ENCODE results near the gene CCDC112. TPM values are rescaled to one million over a fixed set of nuclear protein-coding genes. Genes with fewer than 3 reads are reported as not detected.

CCDC112 gene
- total and polyA plus RNA-seq, 2 donors, result 5.5 to 11.3 TPM

DNA sequence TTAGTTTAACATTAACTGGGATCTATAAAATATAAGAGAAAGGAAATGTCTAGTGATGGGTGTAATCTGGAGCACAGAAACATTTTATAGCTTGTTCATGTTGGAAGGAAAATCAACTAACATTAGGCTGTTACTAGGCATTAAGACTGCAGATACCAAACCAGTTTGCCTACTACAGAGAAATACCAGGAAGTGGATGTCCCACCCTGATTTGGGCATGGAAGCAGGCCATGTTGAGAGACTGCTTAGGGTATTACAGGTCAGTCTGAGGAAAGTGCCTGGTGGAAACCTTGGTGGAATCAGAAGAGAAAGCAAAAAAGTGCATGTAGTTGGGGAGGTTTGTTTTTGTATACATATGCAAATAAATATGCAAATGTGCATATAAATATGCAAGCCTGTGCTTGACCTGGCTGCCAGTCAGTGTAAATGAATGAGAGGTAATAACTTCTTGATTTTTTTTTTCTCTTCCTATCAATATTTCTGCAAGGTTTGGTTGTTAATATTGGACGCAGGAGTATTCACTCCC is 9.6 kb upstream of the CCDC112 start:
- Histone ChIP-seq H3K4me3 (ENCODE audit: low read depth, low read length) (no peak overlapping the region), H3K27ac (ENCODE audit: low read depth) (no peak overlapping the region), H3K36me3 (ENCODE audit: insufficient read depth) (no peaks in the 10 kb centered on the region), H3K4me1 (ENCODE audit: insufficient read depth) (no peaks in the 10 kb centered on the region)
- DNase-seq (ENCODE audit: extremely low spot score), result no peak
- 88% methylated on average over 1 of the region's 1 CpG for WGBS

DNA sequence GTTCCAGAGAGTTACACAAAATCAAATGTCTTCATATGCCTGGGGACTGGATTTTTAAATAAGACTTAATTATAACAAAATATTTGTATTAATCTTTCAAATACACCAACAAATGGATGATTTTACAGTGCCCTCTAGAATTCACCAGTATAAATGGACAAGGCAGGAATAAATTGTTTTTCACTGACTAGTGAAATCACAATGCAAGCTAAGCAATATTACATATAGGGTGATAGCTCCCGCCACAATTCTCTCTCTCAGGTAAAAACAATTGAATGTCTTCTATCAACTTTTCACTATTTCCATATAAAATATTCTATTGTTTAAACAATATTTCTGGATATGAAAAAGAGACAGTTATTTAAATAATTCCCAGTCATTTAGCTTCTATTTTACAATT is 8.0 kb upstream of the CCDC112 start:
- DNase-seq (ENCODE audit: extremely low spot score), result no peak
- H3K36me3 ChIP-seq (ENCODE audit: insufficient read depth), result no peaks in the 10 kb centered on the region
- no peaks in the 10 kb centered on the region for H3K4me1 ChIP-seq (ENCODE audit: insufficient read depth)
- no peak overlapping the region for H3K27ac ChIP-seq (ENCODE audit: low read depth)
- 97% methylated on average over 1 of the region's 1 CpG for WGBS
- no peak overlapping the region for H3K4me3 ChIP-seq (ENCODE audit: low read depth, low read length)

DNA sequence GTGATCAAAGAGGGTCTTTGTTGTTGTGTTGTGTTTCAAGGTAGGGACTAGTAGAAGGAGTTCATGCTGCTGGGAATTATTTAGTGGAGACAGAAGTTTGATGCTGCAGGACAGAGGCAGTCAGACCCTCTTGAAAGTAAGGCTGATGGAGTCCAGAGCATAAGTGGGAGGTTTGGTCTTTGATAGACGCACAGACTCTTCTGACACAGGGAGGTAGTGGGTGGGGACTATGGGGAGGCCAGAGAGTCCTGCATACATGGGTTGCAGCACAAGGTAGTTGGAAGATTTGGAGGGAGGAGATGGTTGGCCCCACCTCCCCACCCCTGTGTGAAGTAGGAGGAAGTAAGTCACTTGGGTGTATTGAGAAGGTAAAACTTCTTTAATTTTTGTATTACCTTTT is 2.4 kb upstream of the CCDC112 start:
- Histone ChIP-seq H3K27ac (ENCODE audit: low read depth) (no peak overlapping the region), H3K4me3 (ENCODE audit: low read depth, low read length) (no peak overlapping the region), H3K36me3 (ENCODE audit: insufficient read depth) (no peaks in the 10 kb centered on the region), H3K4me1 (ENCODE audit: insufficient read depth) (no peaks in the 10 kb centered on the region)
- no peak for DNase-seq (ENCODE audit: extremely low spot score)
- 57% methylated on average over 1 of the region's 1 CpG for WGBS

GRCh38 chr5:115297031-115297430 is 577 bp upstream of the CCDC112 start:
- Histone ChIP-seq H3K4me3 (ENCODE audit: low read depth, low read length) (peak overlapping the region; percentile 83), H3K27ac (ENCODE audit: low read depth) (no peak overlapping the region), H3K4me1 (ENCODE audit: insufficient read depth) (no peaks in the 10 kb centered on the region), H3K36me3 (ENCODE audit: insufficient read depth) (no peaks in the 10 kb centered on the region)
- DNase-seq (ENCODE audit: extremely low spot score), result no peak
- 51% methylated on average over 5 of the region's 5 CpGs for WGBS

DNA sequence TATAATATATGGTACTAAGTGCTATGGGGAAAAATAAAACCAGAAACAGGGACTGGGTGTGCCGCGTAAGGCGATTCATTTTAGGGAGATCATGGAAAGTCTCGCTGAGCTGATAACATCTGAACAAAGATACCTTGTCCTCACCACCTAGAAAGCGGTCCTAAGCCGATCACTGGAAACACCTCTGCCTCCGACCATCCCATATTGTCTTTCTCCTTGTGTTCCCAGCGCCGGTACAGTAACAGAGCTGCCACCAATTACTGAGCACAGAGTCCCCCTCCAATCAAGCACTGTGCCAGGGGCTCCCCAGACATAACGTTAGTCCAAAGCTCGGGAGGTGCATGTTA is 704 bp downstream of the CCDC112 start:
- Histone ChIP-seq H3K36me3 (ENCODE audit: insufficient read depth) (no peaks in the 10 kb centered on the region), H3K4me3 (ENCODE audit: low read depth, low read length) (peak overlapping the region; percentile 83), H3K4me1 (ENCODE audit: insufficient read depth) (no peaks in the 10 kb centered on the region), H3K27ac (ENCODE audit: low read depth) (no peak overlapping the region)
- DNase-seq (ENCODE audit: extremely low spot score), result no peak
- WGBS, result 9% methylated on average over 11 of the region's 11 CpGs

- DNase-seq (ENCODE audit: extremely low spot score), result no peak
- Histone ChIP-seq H3K4me1 (ENCODE audit: insufficient read depth) (no peaks in the 10 kb centered on the region), H3K27ac (ENCODE audit: low read depth) (no peak overlapping the region), H3K36me3 (ENCODE audit: insufficient read depth) (no peaks in the 10 kb centered on the region), H3K4me3 (ENCODE audit: low read depth, low read length) (no peak overlapping the region)
These were observed 5.1 kb downstream of the CCDC112 start for GRCh38 chr5:115291397-115291796.

GRCh38 chr5:115289104-115289503 is 7.3 kb downstream of the CCDC112 start:
- H3K4me3 ChIP-seq (ENCODE audit: low read depth, low read length), result no peak overlapping the region
- 88% methylated on average over 4 of the region's 4 CpGs for WGBS

GRCh38 chr5:115284021-115284420 is 12.4 kb downstream of the CCDC112 start:
- WGBS, result 92% methylated on average over 1 of the region's 1 CpG
- no peaks in the 10 kb centered on the region for H3K36me3 ChIP-seq (ENCODE audit: insufficient read depth)
- no peak overlapping the region for H3K4me3 ChIP-seq (ENCODE audit: low read depth, low read length)
- H3K27ac ChIP-seq (ENCODE audit: low read depth), result no peak overlapping the region
- H3K4me1 ChIP-seq (ENCODE audit: insufficient read depth), result no peaks in the 10 kb centered on the region
- no peak for DNase-seq (ENCODE audit: extremely low spot score)

More at GRCh38 chr5:115289104-115289503, 7.3 kb downstream of the CCDC112 start:
- Histone ChIP-seq H3K4me1 (ENCODE audit: insufficient read depth) (no peaks in the 10 kb centered on the region), H3K36me3 (ENCODE audit: insufficient read depth) (no peaks in the 10 kb centered on the region), H3K27ac (ENCODE audit: low read depth) (no peak overlapping the region)
- DNase-seq (ENCODE audit: extremely low spot score), result no peak

GRCh38 chr5:115282131-115282530 is 14.3 kb downstream of the CCDC112 start:
- DNase-seq (ENCODE audit: extremely low spot score), result no peak
- no peak overlapping the region for H3K27ac ChIP-seq (ENCODE audit: low read depth)
- 90% methylated on average over 1 of the region's 1 CpG for WGBS
- H3K36me3 ChIP-seq (ENCODE audit: insufficient read depth), result no peaks in the 10 kb centered on the region
- no peaks in the 10 kb centered on the region for H3K4me1 ChIP-seq (ENCODE audit: insufficient read depth)
- H3K4me3 ChIP-seq (ENCODE audit: low read depth, low read length), result no peak overlapping the region

DNA sequence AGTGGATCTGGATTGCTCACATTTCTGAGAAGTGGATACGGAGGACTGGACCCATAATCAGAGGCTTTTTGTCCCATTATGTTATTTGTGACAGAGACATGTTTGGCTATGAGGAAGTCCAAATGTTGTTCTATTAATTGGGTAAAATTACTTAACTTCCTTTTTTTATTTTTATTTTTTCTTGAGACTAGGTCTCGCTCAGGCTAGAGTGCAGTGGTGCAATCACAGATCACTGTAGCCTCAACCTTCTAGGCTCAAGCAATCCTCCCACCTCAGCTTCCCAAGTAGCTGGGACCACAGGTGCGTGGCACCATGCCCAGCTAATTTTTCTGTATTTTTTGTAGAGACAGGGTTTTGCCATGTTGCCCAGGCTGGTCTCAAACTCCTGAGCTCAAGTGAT is 21.9 kb downstream of the CCDC112 start:
- H3K27ac ChIP-seq (ENCODE audit: low read depth), result no peak overlapping the region
- H3K4me1 ChIP-seq (ENCODE audit: insufficient read depth), result no peaks in the 10 kb centered on the region
- WGBS, result 96% methylated on average over 3 of the region's 3 CpGs
- no peak overlapping the region for H3K4me3 ChIP-seq (ENCODE audit: low read depth, low read length)
- H3K36me3 ChIP-seq (ENCODE audit: insufficient read depth), result no peaks in the 10 kb centered on the region
- no peak for DNase-seq (ENCODE audit: extremely low spot score)

- H3K36me3 ChIP-seq (ENCODE audit: insufficient read depth), result no peaks in the 10 kb centered on the region
These were observed 24.0 kb downstream of the CCDC112 start for GRCh38 chr5:115272297-115272958.

GRCh38 chr5:115271295-115272050 is 25.0 kb downstream of the CCDC112 start:
- H3K4me1 ChIP-seq (ENCODE audit: insufficient read depth), result no peaks in the 10 kb centered on the region
- no peak overlapping the region for H3K27ac ChIP-seq (ENCODE audit: low read depth)
- no peak for DNase-seq (ENCODE audit: extremely low spot score)
- 92% methylated on average over 6 of the region's 6 CpGs for WGBS
- no peak overlapping the region for H3K4me3 ChIP-seq (ENCODE audit: low read depth, low read length)
- no peaks in the 10 kb centered on the region for H3K36me3 ChIP-seq (ENCODE audit: insufficient read depth)

More at GRCh38 chr5:115272297-115272958, 24.0 kb downstream of the CCDC112 start:
- Histone ChIP-seq H3K4me3 (ENCODE audit: low read depth, low read length) (no peak overlapping the region), H3K27ac (ENCODE audit: low read depth) (no peak overlapping the region), H3K4me1 (ENCODE audit: insufficient read depth) (no peaks in the 10 kb centered on the region)
- no peak for DNase-seq (ENCODE audit: extremely low spot score)
- 85% methylated on average over 3 of the region's 3 CpGs for WGBS

- DNase-seq (ENCODE audit: extremely low spot score), result no peak
- no peaks in the 10 kb centered on the region for H3K36me3 ChIP-seq (ENCODE audit: insufficient read depth)
- no peak overlapping the region for H3K4me3 ChIP-seq (ENCODE audit: low read depth, low read length)
- H3K27ac ChIP-seq (ENCODE audit: low read depth), result no peak overlapping the region
- no peaks in the 10 kb centered on the region for H3K4me1 ChIP-seq (ENCODE audit: insufficient read depth)
These were observed 28.8 kb downstream of the CCDC112 start for GRCh38 chr5:115267617-115268016.

DNA sequence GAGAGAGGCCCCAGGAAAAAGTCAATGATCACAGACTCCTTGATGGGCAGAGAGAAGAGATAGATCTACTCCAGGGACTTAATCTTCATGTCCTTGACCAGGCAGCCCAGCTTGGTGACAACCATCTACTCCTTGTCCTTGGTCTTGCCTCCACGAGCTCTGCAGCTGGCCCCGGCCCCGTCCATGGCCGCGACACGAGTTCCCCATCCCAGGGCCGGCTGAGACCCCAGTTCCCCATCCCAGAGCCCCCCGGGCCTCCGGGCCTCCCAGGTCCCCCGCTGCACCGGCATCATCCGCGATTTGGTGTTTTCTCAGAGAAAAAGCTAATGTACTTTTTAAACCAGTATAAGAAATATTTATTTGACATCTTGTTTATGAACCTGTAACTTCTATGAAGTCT is 31.2 kb downstream of the CCDC112 start:
- 97% methylated on average over 13 of the region's 13 CpGs for WGBS
- H3K4me1 ChIP-seq (ENCODE audit: insufficient read depth), result no peaks in the 10 kb centered on the region
- no peak overlapping the region for H3K4me3 ChIP-seq (ENCODE audit: low read depth, low read length)
- no peaks in the 10 kb centered on the region for H3K36me3 ChIP-seq (ENCODE audit: insufficient read depth)
- H3K27ac ChIP-seq (ENCODE audit: low read depth), result no peak overlapping the region
- DNase-seq (ENCODE audit: extremely low spot score), result no peak
